Left ventricle myocardium inferior (tissue), 1 donor: Measurements from ENCODE around the gene JARID2. TPM values are rescaled to one million over a fixed set of nuclear protein-coding genes. Genes with fewer than 3 reads are reported as not detected.

Experiments used
- DNase-seq: peaks from one replicate; pipeline ENCODE4 v3.0.0-alpha.2; 2020
- H3K27ac ChIP-seq: fragments of 200-600 bp; replicated peaks from 2 replicates; pipeline ENCODE4 v1.8.0; 2021
- H3K27me3 ChIP-seq: fragments of 200-600 bp; 2 replicates; pipeline ENCODE4 v1.8.0; 2021; ENCODE audit warnings: low read depth
- H3K36me3 ChIP-seq: fragments of 200-600 bp; 2 replicates; pipeline ENCODE4 v1.8.0; 2021
- H3K4me1 ChIP-seq: fragments of 200-600 bp; 2 replicates; pipeline ENCODE4 v1.8.0; 2021
- H3K4me3 ChIP-seq: fragments of 200-600 bp; 2 replicates; pipeline ENCODE4 v1.8.0; 2021; ENCODE audit warnings: mild to moderate bottlenecking, moderate library complexity
- H3K9me3 ChIP-seq: fragments of 200-600 bp; replicated peaks from 2 replicates; pipeline ENCODE4 v1.8.0; 2021
- intact Hi-C: fragments of 100-400 bp; cut with micrococcal nuclease; formaldehyde crosslinking; loops from one replicate; pipeline ENCODE4 v1.11.0; 2022
- total RNA-seq: library from RNA; stranded (reverse); fragmentation: NEBNext Ultra II Directional; extraction: Animal tissue kit (Norgen Biotek cat#: 25700); gene quantifications from one replicate; pipeline ENCODE4 v1.2.1, GENCODE V29; 2021
- TF ChIP-seq, protein P1 (sequence below): fragments of 200-600 bp; IDR thresholded peaks from 2 replicates; pipeline ENCODE4 v1.8.0; 2021; ENCODE audit warnings: antibody characterized with exemption, mild to moderate bottlenecking, borderline replicate concordance
- donor health status: DM: no; HTN: yes; CAD: no; lungs with severe emphysema.

Gene JARID2
- total RNA-seq, 1 donor from 2014 or later = 6.5 TPM

GRCh38 chr6:15393605-15394004 is 147.7 kb downstream of the JARID2 start:
- H3K4me1 ChIP-seq = peaks cover 56% of the 10 kb centered on the region
- TF ChIP-seq, protein P1, sequence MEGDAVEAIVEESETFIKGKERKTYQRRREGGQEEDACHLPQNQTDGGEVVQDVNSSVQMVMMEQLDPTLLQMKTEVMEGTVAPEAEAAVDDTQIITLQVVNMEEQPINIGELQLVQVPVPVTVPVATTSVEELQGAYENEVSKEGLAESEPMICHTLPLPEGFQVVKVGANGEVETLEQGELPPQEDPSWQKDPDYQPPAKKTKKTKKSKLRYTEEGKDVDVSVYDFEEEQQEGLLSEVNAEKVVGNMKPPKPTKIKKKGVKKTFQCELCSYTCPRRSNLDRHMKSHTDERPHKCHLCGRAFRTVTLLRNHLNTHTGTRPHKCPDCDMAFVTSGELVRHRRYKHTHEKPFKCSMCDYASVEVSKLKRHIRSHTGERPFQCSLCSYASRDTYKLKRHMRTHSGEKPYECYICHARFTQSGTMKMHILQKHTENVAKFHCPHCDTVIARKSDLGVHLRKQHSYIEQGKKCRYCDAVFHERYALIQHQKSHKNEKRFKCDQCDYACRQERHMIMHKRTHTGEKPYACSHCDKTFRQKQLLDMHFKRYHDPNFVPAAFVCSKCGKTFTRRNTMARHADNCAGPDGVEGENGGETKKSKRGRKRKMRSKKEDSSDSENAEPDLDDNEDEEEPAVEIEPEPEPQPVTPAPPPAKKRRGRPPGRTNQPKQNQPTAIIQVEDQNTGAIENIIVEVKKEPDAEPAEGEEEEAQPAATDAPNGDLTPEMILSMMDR = no peak

GRCh38 chr6:15395087-15395486 is 149.2 kb downstream of the JARID2 start:
- TF ChIP-seq, protein P1 = no peak
- Histone ChIP-seq H3K36me3 (no peaks in the 10 kb centered on the region), H3K27ac (no peak overlapping the region), H3K27me3 (no peaks in the 10 kb centered on the region), H3K9me3 (no peaks in the 10 kb centered on the region), H3K4me3 (no peak overlapping the region), H3K4me1 (peaks cover 56% of the 10 kb centered on the region)
- DNase-seq = no peak
- intact Hi-C loops = no loop called here

More at GRCh38 chr6:15393605-15394004, 147.7 kb downstream of the JARID2 start:
- H3K4me3 ChIP-seq = no peak overlapping the region
- no peaks in the 10 kb centered on the region for H3K36me3 ChIP-seq
- no peaks in the 10 kb centered on the region for H3K27me3 ChIP-seq
- no peak overlapping the region for H3K27ac ChIP-seq
- intact Hi-C loops = no loop called here
- no peak for DNase-seq
- no peaks in the 10 kb centered on the region for H3K9me3 ChIP-seq

- peaks cover 55% of the 10 kb centered on the region for H3K4me1 ChIP-seq
- no peak for DNase-seq
- no peaks in the 10 kb centered on the region for H3K9me3 ChIP-seq
- no peaks in the 10 kb centered on the region for H3K36me3 ChIP-seq
- TF ChIP-seq, protein P1 = no peak
- intact Hi-C loops = no loop called here
- H3K4me3 ChIP-seq = no peak overlapping the region
- no peak overlapping the region for H3K27ac ChIP-seq
- no peaks in the 10 kb centered on the region for H3K27me3 ChIP-seq
Observed at GRCh38 chr6:15396808-15397207, 150.9 kb downstream of the JARID2 start.

DNA sequence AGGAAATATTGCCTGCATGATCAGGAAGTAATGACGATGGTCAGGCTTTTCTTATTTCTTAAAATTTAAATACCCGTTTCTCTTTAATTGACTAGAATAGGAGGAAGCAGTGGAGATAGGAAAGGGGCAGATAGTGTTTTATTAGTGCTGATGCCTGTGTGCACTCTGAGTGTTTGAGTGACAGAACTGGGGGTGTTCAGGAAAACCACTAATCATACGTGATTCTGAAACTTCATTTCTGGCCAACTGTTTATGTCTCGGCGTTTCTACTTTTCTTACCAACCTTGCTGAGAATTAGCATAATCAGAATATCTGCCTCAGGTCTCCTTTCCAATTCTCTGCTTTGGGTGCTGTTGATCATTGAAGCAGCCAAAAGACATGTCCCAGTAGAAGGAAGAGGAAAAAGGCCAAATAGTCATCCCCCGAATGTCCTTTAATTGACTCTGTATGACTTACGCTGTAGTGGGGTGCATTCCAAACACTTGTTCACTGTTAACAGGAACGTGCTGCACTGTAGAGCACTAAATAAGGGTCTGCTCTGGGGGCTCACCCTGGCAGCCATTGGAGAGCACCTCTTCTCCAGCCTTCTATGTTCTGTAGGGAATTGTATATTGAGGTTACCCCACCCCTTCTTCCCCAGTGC is 152.9 kb downstream of the JARID2 start:
- H3K27ac ChIP-seq = no peak overlapping the region
- intact Hi-C loops = no loop called here
- H3K4me1 ChIP-seq = peaks cover 65% of the 10 kb centered on the region
- TF ChIP-seq, protein P1 = no peak
- no peaks in the 10 kb centered on the region for H3K27me3 ChIP-seq
- H3K9me3 ChIP-seq = no peaks in the 10 kb centered on the region
- DNase-seq = no peak
- no peaks in the 10 kb centered on the region for H3K36me3 ChIP-seq
- no peak overlapping the region for H3K4me3 ChIP-seq

GRCh38 chr6:15399641-15400470 is 154.0 kb downstream of the JARID2 start:
- Histone ChIP-seq H3K36me3 (no peaks in the 10 kb centered on the region), H3K27me3 (no peaks in the 10 kb centered on the region), H3K27ac (peak overlapping the region; percentile 82), H3K4me3 (peak overlapping the region; percentile 60), H3K9me3 (no peaks in the 10 kb centered on the region), H3K4me1 (peaks cover 75% of the 10 kb centered on the region)
- TF ChIP-seq, protein P1 = no peak
- intact Hi-C loops = no loop called here
- DNase-seq = peak; percentile 78
